G401.6 (cell line): ENCODE measurements around the gene PFDN5.
"Not testable (repeated sequence)": the region's sequence is repeated elsewhere in the genome, so short reads cannot be mapped to it uniquely, and the experiment has no call there.

Experiments
- FAIRE-seq: peaks from 2 replicates; lab custom pipeline; 2012; peaks lifted over from hg19 to GRCh38; lab: Jason Lieb, UNC

Gene PFDN5

DNA sequence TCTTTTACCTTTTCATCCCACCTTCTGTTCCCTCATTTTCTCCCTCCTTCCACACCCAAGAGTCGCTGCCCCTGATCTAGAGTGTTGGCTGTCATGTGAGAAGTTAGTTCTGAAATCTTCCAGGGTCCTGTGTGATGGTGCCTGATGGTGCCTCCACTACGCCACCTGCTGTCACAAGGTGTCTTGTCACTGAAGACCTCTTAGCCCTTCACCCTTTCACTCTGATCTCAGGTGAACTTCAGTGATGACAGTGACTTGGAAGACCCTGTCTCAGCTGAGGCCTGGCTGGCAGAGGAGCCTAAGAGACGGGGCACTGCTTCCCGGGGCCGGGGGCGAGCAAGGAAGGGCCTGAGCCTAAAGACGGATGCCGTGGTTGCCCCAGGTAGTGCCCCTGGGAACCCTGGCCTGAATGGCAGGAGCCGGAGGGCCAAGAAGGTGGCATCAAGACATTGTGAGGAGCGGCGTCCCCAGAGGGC is 7.6 kb upstream of the PFDN5 start:
- peak; percentile 64 for FAIRE-seq

DNA sequence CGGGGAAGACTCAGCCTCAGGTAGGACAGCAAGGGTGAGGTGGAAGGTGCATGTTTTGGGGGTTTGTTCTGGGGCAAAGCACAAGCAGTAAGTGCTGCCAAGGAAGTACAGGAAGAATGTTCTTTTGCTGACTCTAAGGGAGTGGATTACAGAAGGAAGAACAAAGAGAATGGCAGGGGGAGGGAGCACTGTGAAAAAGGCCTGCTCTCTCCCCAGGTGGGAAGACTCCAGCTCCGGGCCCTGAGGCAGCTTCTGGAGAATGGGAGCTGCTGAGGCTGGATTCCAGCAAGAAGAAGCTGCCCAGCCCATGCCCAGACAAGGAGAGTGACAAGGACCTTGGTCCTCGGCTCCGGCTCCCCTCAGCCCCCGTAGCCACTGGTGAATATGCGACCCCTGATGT is 7.0 kb upstream of the PFDN5 start:
- FAIRE-seq, result no peak

DNA sequence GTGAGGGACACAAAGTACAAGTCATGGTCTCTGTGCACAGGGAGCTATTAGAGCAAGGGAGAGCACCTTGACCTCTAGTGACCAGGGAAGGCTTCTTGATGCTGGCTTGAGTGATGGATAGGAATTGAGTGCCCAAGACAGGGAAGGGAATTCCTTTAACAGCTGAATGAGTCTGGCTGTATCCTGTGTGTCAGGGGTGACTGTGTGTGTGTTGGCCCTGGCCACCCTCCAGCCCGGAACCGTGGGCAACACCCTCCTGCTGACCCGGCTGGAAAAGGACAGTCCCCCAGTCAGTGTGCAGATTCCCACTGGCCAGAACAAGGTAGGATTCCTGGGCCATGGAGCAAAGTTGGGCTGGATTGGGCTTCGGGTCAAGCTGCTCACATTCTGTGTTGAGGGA is 5.5 kb upstream of the PFDN5 start:
- no peak for FAIRE-seq

DNA sequence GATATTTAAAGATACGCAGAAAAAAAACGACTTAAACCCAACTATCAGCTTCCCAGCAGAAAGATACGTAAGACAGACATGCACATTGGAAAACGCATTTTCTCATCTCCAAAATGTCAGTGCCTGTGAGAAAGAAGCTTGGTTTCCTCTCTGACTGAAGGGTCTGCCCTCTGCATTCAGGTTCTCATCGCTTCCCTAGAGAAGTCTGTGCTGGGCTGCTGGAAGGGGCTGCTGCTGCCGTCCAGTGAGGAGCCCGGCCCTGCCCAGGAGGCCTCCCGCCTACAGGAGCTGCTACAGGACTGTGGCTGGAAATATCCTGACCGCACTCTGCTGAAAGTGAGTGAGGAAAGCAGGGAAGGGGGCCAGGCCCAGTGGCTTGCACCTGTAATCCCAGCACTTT is 4.7 kb upstream of the PFDN5 start:
- no peak for FAIRE-seq

DNA sequence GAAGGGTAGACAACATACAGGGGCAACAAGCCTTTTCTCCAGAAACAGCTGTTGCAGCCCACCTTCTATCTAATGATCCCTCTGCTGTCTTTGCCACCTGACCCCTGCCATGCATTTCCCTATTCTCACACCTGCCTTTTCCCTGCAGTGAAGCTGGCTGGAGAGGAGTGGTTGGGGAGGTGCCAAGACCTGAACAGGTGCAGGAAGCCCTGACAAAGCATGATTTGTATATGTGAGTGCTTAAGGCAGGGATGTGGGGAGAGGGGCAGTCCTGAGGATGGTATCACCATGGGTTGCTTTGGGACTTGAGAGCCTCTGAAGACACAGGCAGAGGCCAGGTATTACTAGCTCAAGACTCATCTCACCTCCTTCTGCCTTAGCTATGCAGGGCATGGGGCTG is 2.9 kb upstream of the PFDN5 start:
- FAIRE-seq, result no peak

DNA sequence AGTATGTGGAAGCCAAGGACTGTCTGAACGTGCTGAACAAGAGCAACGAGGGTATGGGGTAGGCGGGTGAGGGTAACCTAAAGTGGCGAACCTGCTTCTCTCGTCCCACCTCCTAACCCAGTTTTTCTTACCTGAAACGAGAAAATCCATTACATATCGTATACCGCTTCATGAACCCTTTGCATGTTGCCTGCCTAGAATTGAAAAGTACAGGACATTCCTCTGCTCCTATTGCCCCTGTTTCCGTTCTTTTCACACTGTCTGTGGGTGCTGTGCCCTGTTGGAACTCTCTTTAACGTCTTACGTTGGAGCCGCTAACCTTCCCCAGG is 513 bp downstream of the PFDN5 start:
- no peak for FAIRE-seq

DNA sequence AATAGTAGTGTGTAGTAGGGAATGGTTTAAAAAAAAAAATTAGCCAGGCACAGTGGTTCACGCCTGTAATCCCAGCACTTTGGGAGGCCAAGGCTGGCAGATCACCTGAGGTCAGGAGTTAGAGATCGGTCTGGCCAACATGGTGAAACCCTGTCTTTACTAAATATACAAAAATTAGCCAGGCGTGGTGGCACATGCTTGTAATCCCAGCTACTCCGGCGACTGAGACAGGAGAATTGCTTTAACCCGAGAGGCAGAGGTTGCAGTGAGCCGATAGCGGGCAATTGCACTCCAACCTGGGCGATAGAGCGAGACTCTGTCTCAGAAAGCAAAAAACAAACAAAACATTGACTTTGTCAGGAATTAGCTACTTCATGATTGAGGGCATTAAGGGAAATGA is 1.8 kb downstream of the PFDN5 start:
- not testable (repeated sequence) for FAIRE-seq

DNA sequence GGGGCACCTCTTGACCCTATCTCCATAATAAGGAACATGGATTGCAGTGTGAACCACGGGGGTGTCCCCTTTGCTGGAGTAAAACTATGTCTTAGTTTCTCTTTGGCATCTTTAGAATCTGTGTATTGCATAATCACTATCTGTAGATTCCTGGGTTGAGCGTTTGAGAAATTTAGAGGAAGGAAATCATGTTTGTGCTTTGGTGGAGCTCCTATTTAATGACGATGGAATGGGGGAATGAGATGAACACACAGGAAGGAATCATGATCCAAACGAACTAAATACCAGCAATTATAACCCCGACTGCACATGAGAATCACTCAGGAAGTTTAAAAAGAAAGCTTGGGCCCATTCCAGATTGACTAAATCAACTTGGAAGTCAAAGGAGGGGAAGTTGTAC is 2.8 kb downstream of the PFDN5 start:
- FAIRE-seq, result no peak

DNA sequence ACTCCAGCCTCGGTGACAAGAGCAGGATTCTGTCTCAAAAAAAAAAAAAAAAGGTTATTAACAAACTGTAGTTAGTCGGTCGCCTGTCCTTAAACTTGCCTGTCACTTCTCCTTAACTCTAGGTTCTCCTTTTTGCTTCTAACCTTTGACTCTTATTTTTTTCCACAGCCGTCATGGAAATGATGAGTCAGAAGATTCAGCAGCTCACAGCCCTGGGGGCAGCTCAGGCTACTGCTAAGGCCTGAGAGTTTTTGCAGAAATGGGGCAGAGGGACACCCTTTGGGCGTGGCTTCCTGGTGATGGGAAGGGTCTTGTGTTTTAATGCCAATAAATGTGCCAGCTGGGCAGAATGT is 3.7 kb downstream of the PFDN5 start:
- FAIRE-seq, result no peak

DNA sequence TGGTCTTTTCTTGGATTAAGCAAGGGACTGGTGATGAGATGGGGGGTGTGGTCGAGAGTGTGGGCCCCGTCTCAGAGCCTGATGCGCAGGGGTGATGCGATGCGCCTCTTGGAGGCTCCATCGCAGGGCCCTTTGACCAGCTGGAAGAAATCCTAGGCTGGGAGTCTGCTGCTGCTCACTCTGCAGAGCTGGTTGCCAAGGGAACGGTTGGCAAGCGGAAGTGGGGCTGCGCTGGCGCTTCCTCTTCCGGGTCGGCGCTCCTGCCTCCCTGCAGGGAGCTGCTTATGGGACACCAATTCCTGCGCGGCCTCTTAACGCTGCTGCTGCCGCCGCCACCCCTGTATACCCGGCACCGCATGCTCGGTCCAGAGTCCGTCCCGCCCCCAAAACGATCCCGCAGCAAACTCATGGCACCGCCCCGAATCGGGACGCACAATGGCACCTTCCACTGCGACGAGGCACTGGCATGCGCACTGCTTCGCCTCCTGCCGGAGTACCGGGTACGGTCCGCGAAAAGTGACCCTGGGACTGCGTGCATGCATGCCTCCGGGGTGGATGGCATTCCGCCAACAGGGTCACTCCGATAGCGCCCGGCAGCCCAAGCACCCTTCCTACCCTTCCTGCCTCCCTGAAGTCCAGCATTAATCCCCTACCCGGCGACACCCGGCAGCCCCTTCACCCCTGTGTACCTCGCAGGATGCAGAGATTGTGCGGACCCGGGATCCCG is 4.3 kb downstream of the PFDN5 start, which contains the start of gene MYG1:
Gene MYG1 (plus strand): TSS at position 242 of the 727 bp plus-strand sequence. CDS start 43 bp downstream, at position 285.
- peak; percentile 50 for FAIRE-seq

DNA sequence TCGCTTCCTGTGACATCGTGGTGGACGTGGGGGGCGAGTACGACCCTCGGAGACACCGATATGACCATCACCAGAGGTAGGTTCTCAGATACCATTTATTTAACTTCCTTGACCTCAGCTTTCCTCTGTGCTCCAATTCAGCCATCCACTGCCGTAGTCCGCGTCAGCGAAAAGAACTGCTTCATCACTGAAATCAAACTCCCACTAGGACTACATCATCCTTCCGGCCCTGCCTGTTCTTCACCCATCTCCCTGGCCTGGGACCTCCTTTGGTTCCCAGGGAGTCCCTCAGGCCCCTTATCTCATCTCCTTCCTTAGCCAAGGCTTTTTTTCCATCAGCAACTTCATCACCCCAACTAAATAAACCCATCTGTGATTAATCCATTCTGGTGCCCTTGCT is 4.8 kb downstream of the PFDN5 start:
- FAIRE-seq, result no peak

DNA sequence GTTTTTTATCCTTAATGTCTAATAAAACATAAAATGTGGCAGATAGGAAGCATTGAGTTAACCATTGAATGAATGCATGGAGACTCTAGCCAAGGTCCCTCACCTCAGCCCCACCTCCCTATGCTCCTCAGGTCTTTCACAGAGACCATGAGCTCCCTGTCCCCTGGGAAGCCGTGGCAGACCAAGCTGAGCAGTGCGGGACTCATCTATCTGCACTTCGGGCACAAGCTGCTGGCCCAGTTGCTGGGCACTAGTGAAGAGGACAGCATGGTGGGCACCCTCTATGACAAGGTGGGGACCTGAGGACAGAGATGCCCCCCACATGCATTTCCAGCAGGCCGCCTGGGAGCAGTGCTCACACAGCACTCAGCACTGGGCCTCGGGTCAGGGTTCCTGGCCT is 7.6 kb downstream of the PFDN5 start:
- no peak for FAIRE-seq

DNA sequence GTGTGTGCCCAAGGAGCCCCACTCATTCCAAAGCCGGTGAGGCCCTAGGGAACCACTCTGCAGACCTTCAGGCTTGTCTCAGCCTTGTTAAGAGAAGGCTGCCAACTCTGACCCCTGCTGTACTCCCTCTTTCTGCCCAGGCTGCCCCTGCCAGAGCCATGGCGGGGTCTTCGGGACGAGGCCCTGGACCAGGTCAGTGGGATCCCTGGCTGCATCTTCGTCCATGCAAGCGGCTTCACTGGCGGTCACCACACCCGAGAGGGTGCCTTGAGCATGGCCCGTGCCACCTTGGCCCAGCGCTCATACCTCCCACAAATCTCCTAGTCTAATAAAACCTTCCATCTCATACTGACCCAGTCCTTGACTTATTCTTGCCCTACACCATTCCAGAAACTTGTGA is 11.5 kb downstream of the PFDN5 start:
- FAIRE-seq, result no peak

DNA sequence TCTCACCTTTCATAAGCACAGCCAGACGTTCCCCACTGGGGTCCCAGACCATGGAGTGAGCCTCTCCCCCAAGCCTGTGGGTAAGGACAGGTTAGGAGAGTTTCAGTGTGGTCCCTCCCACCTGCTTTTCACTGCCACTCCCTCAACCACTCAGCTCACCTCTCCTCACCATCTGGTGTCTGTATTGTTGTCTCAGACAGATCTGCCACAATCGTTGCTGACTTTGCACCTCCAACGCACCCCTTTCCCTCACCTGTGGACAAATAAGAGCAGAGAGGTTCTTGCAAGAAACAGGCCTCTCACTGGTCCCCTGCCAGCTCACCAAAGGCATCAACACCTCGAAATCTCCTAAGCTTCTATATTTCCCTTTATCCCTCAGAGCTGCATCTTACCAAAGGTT is 12.9 kb downstream of the PFDN5 start:
- no peak for FAIRE-seq

DNA sequence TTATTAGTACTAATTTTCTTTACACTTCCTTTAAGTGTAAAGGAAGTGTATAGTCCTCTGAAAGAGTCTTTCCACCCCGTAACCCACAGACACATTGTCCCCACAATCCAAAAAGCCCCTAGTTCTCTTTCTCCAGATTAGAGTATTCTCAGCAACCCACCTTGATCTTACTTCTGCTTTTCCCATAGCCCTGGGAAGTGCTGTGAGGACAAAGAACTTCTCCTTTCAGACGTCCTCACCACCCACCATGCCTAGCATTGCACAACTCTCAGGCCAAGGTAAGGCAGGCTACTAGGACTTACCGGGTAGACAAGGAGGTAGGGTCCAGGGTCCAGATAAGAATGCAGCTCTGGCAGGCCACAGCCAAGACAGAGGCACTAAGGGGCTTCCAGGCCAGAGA is 18.7 kb downstream of the PFDN5 start:
- no peak for FAIRE-seq

DNA sequence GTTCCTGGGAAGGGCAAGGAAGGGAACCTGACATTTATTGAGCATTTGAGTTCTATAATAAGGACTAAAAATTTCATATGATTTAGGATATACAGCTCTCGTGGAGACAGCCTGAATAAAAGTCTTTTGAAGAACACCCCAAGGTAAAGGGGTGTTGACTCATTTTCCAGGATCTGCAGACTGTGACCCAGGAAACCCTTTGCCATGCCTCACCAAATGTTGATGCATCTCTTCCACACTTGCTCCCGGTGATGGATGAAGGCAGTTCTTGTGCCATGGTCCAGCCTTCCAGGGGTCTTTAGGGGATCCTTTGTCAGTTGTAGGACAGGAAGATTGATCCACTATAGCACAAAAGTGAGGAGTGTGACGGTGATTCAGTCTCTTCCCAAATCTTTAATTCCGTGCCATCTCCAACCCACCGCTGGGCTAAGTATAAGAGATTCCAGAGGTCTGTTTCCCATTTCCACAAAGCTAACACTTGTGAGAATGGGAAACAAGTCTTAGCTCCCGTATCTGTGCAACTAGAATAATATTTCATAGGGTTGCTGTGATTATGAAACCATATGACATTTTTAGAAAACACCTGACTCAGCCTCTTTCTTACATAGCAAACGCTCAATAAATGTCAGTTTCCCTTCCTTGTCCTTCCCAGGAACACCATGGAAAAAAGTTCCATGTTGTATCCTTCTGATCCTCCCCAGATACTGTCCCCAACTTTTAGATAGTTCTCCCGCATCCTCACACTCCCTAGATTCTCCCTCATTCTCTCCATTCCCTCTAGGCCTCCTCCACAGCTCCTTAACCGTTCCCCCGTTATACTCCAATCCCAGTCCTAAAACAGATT is 25.2 kb downstream of the PFDN5 start:
- FAIRE-seq, result no peak

DNA sequence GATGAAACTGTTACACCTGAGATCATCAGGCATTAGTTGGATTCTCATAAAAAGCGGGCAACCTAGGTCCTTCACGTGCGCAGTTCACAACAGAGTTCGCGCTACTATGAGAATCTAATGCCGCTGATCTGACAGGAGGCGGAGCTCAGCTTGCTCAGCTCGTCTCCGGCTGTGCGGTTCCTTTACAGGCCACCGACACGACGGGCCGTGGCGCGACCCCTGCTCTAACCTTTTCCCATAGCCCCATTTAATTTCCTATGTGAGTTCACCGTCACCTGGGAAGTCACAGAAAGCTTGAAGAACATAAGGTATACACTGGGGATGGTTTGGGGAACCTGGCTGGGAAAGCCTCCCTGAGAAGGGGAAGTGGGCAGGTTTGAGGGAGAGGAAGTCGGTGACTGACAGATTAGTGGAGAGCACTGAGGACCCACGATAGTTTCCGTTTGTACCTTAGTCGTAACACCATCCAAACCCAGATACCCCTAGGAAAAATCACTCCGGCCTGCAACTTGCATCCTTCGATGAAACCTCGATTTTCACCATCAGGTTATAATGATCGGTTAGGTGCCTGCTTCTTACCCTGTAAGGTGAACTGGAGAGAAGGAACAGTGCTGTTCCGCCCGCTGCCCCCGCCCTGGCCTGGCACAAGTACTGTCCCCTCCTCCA is 28.9 kb downstream of the PFDN5 start:
- no peak for FAIRE-seq

DNA sequence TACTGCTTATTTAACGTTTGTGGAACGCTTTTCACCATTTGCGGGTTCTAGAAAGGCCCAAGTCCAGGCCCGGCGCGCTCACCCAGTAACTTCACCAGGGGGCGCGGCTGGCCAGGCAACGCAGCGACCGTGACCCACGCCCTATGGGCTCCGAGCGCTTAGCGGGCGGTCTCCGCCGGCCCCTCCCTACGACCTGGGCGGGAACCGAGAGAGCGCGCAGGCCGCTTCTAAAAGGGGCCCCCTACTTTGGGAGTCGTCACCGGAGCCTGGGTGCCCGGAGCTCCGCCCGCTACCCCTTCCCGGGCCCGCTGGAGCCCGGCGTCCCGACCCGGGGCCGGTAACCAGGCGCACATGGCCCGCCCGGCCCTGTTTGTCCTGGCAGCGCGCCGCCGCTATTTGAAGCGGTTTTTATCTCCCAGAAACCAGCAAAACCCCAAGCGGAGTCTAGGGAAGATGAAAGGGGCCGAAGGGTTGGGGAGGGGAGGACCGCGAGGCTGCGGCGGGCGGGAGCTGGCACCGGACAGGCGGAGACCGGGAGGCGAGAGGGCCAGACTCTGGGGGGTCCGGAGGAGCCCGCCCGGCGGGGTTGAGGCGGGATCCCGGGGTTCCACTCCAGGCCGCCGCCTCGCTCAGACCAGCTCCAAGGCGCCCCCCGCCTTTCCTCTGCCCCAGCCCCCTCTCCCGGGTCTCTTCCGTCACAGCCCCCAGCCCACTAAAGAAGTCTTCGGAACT is 29.6 kb downstream of the PFDN5 start:
- FAIRE-seq, result no peak

DNA sequence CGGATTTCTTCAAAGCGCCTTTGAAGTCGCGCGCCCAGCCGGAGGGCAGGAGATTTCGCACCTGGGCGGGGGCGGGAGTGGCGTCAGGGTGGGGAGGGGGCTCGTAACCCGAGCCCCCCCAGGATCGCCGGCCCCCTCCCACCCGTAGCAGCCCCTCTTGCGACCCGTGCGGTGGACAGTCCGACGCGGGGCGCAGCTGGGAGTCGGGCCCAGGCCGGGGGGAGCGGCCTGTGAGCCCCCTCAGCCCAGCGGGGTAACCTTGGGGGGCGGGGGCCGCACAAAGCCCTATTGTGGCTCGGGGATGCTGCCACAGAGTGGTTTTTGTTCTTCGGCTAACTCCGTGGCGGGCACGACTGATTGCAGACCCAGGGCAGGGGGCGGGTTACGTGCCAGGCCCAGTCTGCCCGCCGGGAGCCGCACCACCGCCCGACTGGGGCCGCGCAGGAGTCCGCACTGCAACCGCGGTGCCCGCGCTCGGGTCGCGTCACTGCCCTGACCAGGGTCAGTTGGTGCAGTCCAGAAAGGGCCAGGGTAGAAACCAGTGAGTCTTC is 30.2 kb downstream of the PFDN5 start:
- FAIRE-seq, result no peak

DNA sequence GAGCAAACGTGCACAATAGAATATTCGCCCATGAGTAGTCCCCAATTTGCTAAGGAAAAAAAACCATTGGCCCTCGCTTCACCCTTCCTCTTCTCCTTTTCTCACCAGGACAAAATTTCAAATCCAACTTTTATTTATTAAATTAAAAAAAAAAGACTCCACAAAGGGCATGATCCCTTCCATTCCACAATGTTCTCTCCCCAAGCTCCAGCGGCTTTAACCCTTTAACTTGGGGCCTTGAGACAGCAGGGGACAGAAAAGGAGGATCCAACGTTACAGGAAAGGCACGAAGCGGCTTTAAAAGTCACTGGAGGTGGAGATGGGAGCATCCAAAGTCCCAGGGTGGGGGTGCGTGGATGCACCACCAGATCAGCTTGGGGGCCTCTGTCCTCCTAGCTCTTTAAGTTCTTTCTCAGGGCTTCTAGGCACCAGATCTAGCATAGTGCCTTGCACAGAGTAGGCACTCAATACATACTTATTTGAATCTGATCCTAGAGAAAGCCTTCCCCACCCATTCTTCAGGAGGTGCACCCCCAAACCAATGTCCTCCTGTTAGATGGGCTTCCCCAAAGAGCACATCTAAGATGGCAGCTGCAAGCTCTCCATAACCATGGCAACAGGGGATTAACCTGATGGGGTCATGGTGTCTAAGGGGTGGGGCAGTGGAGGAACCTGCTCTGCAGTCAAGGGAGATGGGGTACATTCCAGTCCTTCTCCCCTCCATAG is 31.3 kb downstream of the PFDN5 start:
- no peak for FAIRE-seq

DNA sequence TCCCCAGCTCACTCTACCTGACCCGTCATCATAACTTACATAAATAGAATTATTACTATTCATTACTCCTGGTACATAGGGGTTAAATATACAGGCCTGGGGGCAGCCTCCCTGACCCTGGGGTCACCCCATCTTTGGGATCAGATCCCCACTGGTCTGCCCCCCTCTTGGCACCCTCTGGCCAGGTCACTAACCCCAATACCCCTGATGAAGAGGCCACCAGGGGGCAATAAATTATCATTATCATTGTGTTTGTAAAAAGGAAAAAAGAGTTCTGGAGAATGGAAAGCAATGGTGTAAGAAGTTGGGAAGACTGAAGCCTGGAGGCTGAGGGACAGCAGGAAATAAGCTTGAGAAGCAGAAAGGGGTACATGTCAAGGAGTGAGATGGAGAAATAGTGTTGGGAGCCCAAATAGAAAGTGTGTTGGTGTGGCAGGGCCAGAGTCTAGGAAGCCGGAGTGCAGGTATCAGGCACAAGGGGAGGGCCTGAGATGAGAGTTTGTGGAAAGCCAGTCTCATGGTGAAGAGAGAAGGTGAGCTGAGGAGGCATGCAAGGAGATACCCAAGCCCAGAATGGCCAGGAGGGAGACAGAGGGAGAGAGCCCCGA is 32.2 kb downstream of the PFDN5 start:
- FAIRE-seq, result peak; percentile 53
